ENCODE results near the gene FOXP2. TPM values are rescaled to one million over a fixed set of nuclear protein-coding genes. Genes with fewer than 3 reads are reported as not detected.

The FOXP2 gene
- total and polyA plus RNA-seq, 2 of the 4 experiments (the other 2 are of a cell fraction): 0.89 to 1.1 TPM

GRCh38 chr7:114439581-114439980 is 25.0 kb downstream of the FOXP2 start:
- no peaks in the 10 kb centered on the region for H3K9me3 ChIP-seq (ENCODE audit: control insufficient read depth, insufficient read depth, low read length)
- TF ChIP-seq RAD21 (IDR thresholded peaks at IDR 0.05; ENCODE audit: low read length) (no peak), POLR2A (IDR thresholded peaks at IDR 0.05; ENCODE audit: low read depth, low read length) (no peak), BHLHE40 (IDR thresholded peaks at IDR 0.05; ENCODE audit: low read depth, low read length) (no peak), CTCF (conservative IDR thresholded peaks at IDR 0.05; ENCODE audit: low read depth, low read length) (no peak), RCOR1 (IDR thresholded peaks at IDR 0.05; ENCODE audit: insufficient replicate concordance, low read length) (no peak), ELK1 (IDR thresholded peaks at IDR 0.05; ENCODE audit: borderline replicate concordance, low read depth, low read length) (no peak), NFE2L2 (IDR thresholded peaks at IDR 0.05; ENCODE audit: low read depth, low read length) (no peak), RFX5 (IDR thresholded peaks at IDR 0.05; ENCODE audit: low read depth, low read length) (no peak), CHD1 (IDR thresholded peaks at IDR 0.05; ENCODE audit: low read depth, low read length) (no peak), SMC3 (IDR thresholded peaks at IDR 0.05; ENCODE audit: low read depth, low read length) (no peak), CEBPB (IDR thresholded peaks at IDR 0.05; ENCODE audit: low read depth, low read length) (no peak), FOS (IDR thresholded peaks at IDR 0.05; ENCODE audit: low read depth, low read length) (no peak), MXI1 (IDR thresholded peaks at IDR 0.05; ENCODE audit: borderline replicate concordance, low read depth, low read length) (no peak), MAFK (IDR thresholded peaks at IDR 0.05; ENCODE audit: low read depth, low read length) (no peak), MAZ (IDR thresholded peaks at IDR 0.05; ENCODE audit: borderline replicate concordance, low read depth, low read length) (no peak), USF2 (IDR thresholded peaks at IDR 0.05; ENCODE audit: low read depth, low read length) (no peak)
- no peaks in the 10 kb centered on the region for H3K36me3 ChIP-seq (ENCODE audit: control insufficient read depth, insufficient read depth, low read length)
- no peak overlapping the region for H2AFZ ChIP-seq (replicated peaks; ENCODE audit: low read length, poor library complexity)
- in situ Hi-C loops (cut with MboI; ENCODE audit: low sequenced_read_pairs): no loop called here
- no peak overlapping the region for H2BK20ac ChIP-seq (ENCODE audit: low read depth, low read length)
- no peak for ATAC-seq (ENCODE audit: low read depth)
- no peak overlapping the region for H3K56ac ChIP-seq (ENCODE audit: extremely low read depth, insufficient read depth, low read length)
- H2AK9ac ChIP-seq (replicated peaks; ENCODE audit: low read depth, low read length, poor library complexity): no peak overlapping the region
- H4K20me1 ChIP-seq (ENCODE audit: insufficient read depth, low read length): no peaks in the 10 kb centered on the region
- no peak overlapping the region for H4K5ac ChIP-seq (ENCODE audit: low read depth, low read length)
- H2BK5ac ChIP-seq (ENCODE audit: low read depth, low read length, poor library complexity, severe bottlenecking): no peak overlapping the region
- no peaks in the 10 kb centered on the region for H3K9me1 ChIP-seq (ENCODE audit: insufficient read depth, low read length)
- H3K4me1 ChIP-seq (ENCODE audit: control insufficient read depth, insufficient read depth, low read length): no peaks in the 10 kb centered on the region
- H3K18ac ChIP-seq (ENCODE audit: low read depth, low read length): no peak overlapping the region
- H3K9ac ChIP-seq (ENCODE audit: low read depth, low read length): no peak overlapping the region
- POLR2A ChIA-PET (ENCODE audit: unreplicated experiment): no interaction called here
- H3K4ac ChIP-seq (ENCODE audit: low read depth, low read length): no peak overlapping the region
- H2BK15ac ChIP-seq (ENCODE audit: low read depth, low read length): no peak overlapping the region
- H4K8ac ChIP-seq (ENCODE audit: low read depth in 2 of 2, low read length in 2 of 2): no peak overlapping the region
- dilution Hi-C loops (cut with HindIII; ENCODE audit: low sequenced_read_pairs, unreplicated experiment): no loop called here
- no peaks in the 10 kb centered on the region for H3K79me1 ChIP-seq (ENCODE audit: low read depth in 1 of 2, low read length in 2 of 2)
- CTCF ChIA-PET: interaction anchor here (0.8 to 2.3 kb wide), 2 partner anchors 13 to 215 kb away, joined by 3 to 7 read pairs; no protein-coding TSS in a partner anchor
- no peak overlapping the region for H2AK5ac ChIP-seq (ENCODE audit: low read depth, low read length)
- WGBS, 2 experiments (ENCODE audit: extremely low coverage in 2 of 2, insufficient read length in 1 of 2): no CpG with 5 or more reads among the region's 5 CpGs
- DNase-seq: no peak
- no peak overlapping the region for H3K23ac ChIP-seq (ENCODE audit: low read depth, low read length)
- intact Hi-C loops (cut with micrococcal nuclease): no loop called here
- no peaks in the 10 kb centered on the region for H3K27me3 ChIP-seq (ENCODE audit: control insufficient read depth, insufficient read depth, low read length)
- no peak overlapping the region for H3K14ac ChIP-seq (replicated peaks; ENCODE audit: low read depth, low read length)
- no peak overlapping the region for H4K91ac ChIP-seq (ENCODE audit: insufficient read depth, low read depth, low read length)
- no TSS peak for BruUV-seq (replicated peaks)
- H3K27ac ChIP-seq (ENCODE audit: insufficient read depth, low read length): no peak overlapping the region
- no peak overlapping the region for H3K4me2 ChIP-seq (ENCODE audit: low read depth, low read length)
- no peak overlapping the region for H3K4me3 ChIP-seq (ENCODE audit: insufficient read depth, low read depth, low read length)
- no peak overlapping the region for H2BK120ac ChIP-seq (ENCODE audit: low read depth, low read length)

Data from IMR-90 (cell line).